Mammary epithelial cell (primary cell): Measurements from ENCODE around the gene DSN1.

Experiments
- EZH2 ChIP-seq: IDR thresholded peaks from 2 replicates; pipeline ENCODE4 v1.6.1; 2012; ENCODE audit warnings: low read length, inconsistent platforms, borderline replicate concordance
- TF ChIP-seq, protein P1 (sequence below), 2 donors: IDR thresholded peaks in 1 of 2; conservative IDR thresholded peaks in 1 of 2; 2 replicates each; pipeline ENCODE4 v1.5.1; 2011 to 2012; ENCODE audit warnings: inconsistent platforms in 2 of 2, low read length in 2 of 2, mild to moderate bottlenecking in 2 of 2, control low read depth in 1 of 2, low read depth in 1 of 2; ENCODE audit not compliant: insufficient read depth in 1 of 2; ENCODE audit errors: extremely low read depth in 1 of 2

DNA sequence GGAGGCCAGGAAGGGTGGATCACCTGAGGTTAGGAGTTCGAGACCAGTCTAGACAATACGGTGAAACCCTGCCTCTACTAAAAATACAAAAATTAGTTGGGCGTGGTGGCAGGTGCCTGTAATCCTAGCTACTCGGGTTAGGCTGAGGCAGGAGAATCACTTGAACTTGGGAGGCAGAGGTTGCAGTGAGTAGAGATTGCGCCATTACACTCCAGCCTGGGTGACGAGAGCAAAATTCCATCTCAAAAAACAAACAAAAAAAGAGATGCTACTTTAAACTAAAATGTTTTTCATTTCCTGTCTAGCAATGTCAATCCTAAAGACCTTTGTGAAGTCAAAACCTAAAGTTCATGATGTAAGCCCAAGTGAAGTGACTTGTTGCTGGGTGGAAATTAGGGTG lies 12.9 kb downstream of the DSN1 start:
- TF ChIP-seq, protein P1, sequence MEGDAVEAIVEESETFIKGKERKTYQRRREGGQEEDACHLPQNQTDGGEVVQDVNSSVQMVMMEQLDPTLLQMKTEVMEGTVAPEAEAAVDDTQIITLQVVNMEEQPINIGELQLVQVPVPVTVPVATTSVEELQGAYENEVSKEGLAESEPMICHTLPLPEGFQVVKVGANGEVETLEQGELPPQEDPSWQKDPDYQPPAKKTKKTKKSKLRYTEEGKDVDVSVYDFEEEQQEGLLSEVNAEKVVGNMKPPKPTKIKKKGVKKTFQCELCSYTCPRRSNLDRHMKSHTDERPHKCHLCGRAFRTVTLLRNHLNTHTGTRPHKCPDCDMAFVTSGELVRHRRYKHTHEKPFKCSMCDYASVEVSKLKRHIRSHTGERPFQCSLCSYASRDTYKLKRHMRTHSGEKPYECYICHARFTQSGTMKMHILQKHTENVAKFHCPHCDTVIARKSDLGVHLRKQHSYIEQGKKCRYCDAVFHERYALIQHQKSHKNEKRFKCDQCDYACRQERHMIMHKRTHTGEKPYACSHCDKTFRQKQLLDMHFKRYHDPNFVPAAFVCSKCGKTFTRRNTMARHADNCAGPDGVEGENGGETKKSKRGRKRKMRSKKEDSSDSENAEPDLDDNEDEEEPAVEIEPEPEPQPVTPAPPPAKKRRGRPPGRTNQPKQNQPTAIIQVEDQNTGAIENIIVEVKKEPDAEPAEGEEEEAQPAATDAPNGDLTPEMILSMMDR (conservative IDR thresholded peaks at IDR 0.05 in 1 of 2, IDR thresholded peaks at IDR 0.05 in 1 of 2; ENCODE audit: extremely low read depth in 1 of 2, insufficient read depth in 1 of 2, low read depth in 1 of 2, low read length in 2 of 2), result no peak
- TF ChIP-seq EZH2, result no peak
